ENCODE results near the gene GDF2.

The GDF2 gene

GRCh38 chr10:47314416-47314970 is 7.8 kb upstream of the GDF2 start:
- no peak for DNase-seq

DNA sequence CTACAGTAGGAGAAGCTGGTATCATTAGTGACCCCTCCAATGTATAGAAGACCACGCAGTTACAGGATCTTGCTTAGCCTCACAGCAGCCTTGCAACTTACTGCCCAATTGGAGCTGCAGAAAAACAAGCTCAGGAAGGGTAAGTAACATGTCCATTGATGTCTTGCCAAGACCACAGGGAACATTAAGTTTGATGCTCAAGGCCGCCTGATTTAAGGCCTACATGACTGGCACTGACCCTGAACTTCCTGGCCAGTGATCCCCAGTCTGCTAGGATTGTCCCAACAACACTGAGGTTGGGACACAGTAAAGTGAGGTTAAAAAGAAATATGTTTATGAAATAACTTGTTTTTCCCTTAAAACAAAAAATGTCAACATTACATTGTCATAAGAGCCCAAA is 6.8 kb upstream of the GDF2 start:
- DNase-seq: no peak

GRCh38 chr10:47316131-47316530 is 6.1 kb upstream of the GDF2 start:
- no peak for DNase-seq

DNA sequence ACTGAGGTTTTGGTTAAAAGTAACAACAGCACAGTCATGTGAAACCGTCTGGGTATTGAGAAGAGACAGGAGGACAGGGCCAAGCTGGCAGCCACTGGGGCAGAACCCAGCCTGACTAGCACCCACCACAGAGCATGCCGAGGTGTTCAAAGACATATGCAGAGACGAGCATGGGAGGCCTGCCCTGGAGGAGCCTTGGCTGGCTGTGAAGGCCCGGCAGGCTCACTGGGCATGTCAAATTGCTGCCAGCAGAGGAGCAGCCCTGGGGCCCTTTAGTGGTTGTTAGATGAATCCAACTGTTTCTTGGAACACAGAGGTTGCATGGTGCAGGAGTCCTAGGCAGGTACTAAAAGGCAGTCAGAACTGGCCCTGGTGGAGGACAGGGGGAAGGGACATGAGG is 5.0 kb upstream of the GDF2 start:
- DNase-seq: no peak

- no peak for DNase-seq
These were observed 3.5 kb upstream of the GDF2 start for GRCh38 chr10:47318706-47319105.

- DNase-seq: no peak
These were observed 2.5 kb upstream of the GDF2 start for GRCh38 chr10:47319784-47320183.

GRCh38 chr10:47320812-47321211 is 1.4 kb upstream of the GDF2 start:
- DNase-seq: no peak

DNA sequence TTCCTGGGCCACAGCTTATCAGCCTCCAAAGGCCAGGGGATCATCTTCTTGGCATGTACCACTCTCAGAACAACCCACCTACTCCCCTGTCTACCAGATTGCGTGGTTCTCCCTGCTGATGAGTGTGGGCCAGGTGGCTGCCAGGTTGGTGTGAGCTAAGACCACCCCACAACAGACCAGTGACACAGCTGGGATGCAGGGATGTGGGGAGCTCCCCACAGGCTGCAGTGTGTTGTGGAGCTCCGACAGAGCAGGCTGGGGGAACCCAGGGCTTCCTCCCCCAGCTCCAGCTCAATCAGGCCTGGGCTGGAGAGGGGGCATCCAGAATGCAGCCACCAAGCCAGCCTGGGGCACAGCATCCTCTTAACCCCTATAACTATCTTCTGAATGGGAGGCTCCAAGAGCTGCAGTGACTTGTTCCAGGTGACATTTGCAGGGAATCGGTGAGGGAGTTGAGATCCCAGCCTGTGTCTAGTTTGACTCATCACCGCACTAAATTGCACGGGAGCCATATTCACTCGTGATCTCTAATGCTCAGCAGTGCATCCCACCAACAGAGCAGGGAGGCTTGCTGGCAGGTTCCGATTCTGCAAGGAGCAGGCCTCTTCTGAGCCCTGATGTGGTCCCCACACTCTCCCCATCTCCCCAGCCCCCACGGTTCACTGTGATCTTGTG is 596 bp upstream of the GDF2 start:
- no peak for DNase-seq

DNA sequence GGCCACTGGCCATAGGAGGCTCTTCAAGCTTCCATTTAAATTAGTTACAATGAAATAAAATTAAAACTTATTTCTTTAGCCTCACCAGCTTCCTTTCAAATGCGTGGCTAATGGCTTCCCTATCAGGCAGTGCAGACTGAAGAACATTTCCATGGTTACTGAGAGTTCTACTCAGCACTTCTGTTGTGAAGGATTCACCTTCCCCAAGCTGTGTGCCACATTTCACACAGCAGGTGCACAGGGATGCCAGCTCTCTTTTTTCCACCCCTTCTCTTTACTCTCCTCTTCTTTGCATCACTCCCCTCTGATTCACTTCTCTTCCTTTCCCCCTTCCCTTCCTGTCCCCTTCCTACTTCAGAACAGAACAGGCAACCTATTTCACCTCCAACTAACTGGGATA is 833 bp downstream of the GDF2 start:
- DNase-seq: no peak

DNA sequence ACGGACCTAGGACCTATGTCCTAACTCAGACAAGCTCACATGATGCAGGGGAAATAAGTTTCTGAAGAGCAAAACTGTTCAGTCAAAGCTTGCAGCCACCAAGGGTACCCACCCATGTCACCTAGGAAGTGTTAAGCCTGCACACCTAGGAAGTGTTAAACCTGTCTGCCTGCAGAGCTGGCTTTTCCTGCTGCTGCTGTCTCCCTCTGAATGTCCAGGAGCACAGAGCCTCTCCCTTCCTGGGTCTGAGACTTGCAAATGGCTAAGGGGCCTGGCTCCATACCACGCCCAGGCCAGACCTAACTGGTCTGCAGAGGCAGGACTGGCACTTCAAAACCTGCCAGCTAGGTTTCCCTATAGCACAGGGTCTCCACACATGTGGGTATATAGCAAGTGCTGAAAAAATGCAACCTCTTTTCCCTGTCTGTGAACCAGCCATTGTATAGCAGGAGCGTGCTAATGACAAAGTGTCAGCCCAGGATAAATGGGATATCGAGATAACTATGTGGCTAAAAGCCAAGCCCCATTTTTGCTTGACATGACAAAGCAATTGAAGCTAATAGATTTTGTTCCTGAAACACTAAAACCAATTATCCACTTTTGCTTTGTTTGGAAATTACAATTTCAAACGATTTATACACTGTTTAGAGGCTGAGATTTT is 1.5 kb downstream of the GDF2 start:
- no peak for DNase-seq

DNA sequence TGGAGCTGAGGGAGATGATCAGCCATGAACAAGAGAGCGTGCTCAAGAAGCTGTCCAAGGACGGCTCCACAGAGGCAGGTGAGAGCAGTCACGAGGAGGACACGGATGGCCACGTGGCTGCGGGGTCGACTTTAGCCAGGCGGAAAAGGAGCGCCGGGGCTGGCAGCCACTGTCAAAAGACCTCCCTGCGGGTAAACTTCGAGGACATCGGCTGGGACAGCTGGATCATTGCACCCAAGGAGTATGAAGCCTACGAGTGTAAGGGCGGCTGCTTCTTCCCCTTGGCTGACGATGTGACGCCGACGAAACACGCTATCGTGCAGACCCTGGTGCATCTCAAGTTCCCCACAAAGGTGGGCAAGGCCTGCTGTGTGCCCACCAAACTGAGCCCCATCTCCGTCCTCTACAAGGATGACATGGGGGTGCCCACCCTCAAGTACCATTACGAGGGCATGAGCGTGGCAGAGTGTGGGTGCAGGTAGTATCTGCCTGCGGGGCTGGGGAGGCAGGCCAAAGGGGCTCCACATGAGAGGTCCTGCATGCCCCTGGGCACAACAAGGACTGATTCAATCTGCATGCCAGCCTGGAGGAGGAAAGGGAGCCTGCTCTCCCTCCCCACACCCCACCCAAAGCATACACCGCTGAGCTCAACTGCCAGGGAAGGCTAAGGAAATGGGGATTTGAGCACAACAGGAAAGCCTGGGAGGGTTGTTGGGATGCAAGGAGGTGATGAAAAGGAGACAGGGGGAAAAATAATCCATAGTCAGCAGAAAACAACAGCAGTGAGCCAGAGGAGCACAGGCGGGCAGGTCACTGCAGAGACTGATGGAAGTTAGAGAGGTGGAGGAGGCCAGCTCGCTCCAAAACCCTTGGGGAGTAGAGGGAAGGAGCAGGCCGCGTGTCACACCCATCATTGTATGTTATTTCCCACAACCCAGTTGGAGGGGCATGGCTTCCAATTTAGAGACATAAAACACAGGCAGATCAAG is 3.3 kb downstream of the GDF2 start:
- DNase-seq: no peak

- DNase-seq: no peak
These were observed 4.2 kb downstream of the GDF2 start for GRCh38 chr10:47326306-47326926.

GRCh38 chr10:47326927-47327330 is 4.7 kb downstream of the GDF2 start:
- no peak for DNase-seq

DNA sequence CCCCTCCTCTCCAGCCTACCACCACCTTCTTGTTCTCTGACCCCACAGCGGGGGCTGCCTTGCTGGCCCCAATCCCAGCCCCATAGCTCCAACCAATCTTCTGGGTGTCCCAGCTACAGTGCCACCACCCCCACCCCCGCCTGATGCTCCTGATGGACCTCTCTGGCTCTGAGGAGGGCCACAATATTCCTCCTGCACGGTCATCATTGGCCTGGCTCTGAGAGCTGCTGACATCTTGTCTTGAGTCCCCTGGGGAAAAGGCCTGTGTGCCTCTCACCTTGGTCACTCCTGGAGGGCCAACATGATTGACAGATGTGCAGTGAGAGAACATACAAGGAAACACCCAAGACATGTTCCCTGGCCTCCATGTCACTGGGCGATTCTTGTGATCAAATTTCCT is 7.6 kb downstream of the GDF2 start:
- no peak for DNase-seq

- no peak for DNase-seq
These were observed 8.1 kb downstream of the GDF2 start for GRCh38 chr10:47330366-47330765.

DNA sequence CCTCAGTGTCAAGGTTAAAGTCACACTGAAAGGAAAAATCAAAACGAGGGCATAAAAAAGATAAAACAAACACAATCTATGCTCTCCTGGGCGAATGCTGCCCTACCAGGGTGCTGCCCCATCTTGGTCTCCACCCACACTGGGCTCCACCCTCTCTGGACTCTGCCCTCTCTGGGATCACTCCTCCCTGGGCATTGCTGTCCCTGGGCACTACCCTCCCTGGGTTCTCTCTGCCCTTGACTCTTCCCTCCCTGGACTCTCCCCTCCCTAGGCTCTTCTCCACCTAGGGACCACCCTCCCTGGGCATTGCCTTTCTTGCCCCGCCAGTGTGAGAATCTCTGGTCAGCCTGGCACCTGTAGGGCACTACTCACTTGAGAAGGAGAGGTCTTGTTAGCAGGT is 8.6 kb downstream of the GDF2 start:
- DNase-seq: no peak

- DNase-seq: no peak
These were observed 9.2 kb downstream of the GDF2 start for GRCh38 chr10:47331491-47331890.

- DNase-seq: no peak
These were observed 9.7 kb downstream of the GDF2 start for GRCh38 chr10:47331954-47332353.

DNA sequence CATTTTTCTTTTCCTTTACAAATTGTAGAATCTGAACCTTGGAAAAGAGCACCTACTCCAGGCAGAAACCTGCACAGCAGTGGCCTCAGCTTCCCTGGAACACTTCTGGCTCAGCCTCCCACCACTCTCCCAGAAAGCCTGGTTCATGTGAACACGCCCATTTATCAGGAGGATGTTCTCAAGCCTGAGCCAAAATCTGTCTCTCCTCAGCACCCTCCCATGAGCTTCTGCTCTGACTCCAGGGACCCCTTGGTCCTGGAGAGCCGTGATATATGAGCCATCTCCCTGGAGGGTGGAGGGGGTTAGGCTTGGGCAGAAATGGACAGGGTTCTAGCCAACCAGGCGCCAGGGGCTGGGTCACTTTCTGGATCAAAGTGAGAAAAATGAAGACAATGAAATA is 10.1 kb downstream of the GDF2 start:
- DNase-seq: no peak

- DNase-seq: no peak
These were observed 10.7 kb downstream of the GDF2 start for GRCh38 chr10:47332946-47333345.

DNA sequence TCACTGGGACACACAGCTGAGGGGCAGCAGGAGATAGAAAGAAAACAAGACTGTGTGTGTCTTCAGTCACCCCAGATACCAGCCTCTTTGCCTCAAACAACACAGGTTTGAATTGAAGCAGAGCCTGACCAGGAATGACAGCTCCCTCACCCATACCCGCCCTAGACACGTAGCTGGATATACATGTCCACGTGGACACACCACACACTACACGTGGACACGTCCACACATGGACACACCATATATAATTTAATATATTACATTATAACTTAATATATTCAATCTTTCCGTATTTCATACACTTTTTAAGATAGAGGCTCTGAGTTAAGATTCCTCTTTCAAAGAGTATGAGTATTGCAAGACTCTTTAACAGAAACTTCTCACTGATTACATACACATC is 11.3 kb downstream of the GDF2 start:
- no peak for DNase-seq

DNA sequence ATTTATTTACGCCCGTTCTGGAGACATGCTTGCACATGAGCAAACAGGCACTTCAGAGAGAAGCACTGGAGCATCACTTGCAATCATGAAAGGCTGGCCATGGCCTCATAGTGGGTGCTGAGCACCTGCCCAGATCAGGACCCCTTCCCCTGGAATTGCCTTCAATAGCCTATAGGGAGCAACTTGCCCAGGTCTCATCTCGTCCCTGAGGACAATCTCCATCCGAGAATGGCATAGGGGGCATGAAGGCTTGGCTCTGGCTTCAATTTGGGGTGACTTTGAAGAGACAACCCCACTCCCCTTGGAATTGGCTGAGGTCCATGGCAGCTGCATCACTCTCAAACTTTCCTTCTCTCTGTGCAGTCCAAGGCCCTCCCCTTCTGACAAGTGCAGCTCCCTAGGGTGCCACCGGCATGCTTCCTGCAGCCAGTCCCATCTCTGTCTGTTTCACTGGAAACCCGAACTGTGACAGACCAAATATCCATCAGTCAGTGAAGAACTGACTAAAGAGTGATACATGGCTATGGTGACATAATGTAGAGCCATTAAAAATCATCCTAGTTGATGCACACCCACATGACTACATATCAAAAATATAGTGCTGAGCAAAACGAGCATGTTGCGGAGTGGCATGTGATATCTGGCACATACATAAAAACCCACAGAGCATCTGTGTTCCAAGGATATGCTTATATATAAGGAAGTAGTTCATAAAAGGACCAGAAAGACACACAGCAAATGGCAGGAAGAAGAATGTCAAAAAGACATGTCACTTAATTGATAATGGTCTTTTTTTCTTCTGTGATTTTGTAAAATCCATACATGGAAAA is 12.4 kb downstream of the GDF2 start:
- DNase-seq: no peak
